Endothelial cell of umbilical vein (primary cell): ENCODE results near the gene C10orf67. TPM values are rescaled to one million over a fixed set of nuclear protein-coding genes. Genes with fewer than 3 reads are reported as not detected.
"Not testable (repeated sequence)": the region's sequence is repeated elsewhere in the genome, so short reads cannot be mapped to it uniquely, and the experiment has no call there.

Experiments
- BruUV-seq: library from RNA; stranded (reverse); fragments of 400-500 nt; replicated peaks from 2 replicates; lab custom pipeline; 2021; lab: Mats Ljungman, UMichigan
- CTCF ChIA-PET: fragments of 300-600, 350-600 bp; sonication (Branson Sonifier 250); formaldehyde crosslinking; loops from one replicate; lab custom pipeline; 2021; ENCODE audit warnings: antibody characterized with exemption, inconsistent platforms; lab: Charles Lee
- POLR2A ChIA-PET: fragments of 300-600, 350-600 bp; sonication (Branson Sonifier 250); formaldehyde crosslinking; loops from one replicate; lab custom pipeline; 2021; ENCODE audit warnings: antibody characterized with exemption, inconsistent platforms; lab: Charles Lee
- DNase-seq: peaks from one replicate; pipeline ENCODE4 v3.0.0-alpha.2; 2011; ENCODE audit warnings: low read depth, low spot score
- FAIRE-seq: peaks from 2 replicates; lab custom pipeline; 2011; peaks lifted over from hg19 to GRCh38; lab: Jason Lieb, UNC
- H2AFZ ChIP-seq: 2 replicates; pipeline ENCODE4 v1.6.0; 2012; ENCODE audit warnings: low read depth, low read length, control low read depth, inconsistent platforms
- H3K27ac ChIP-seq: 2 replicates; pipeline ENCODE4 v1.5.1; 2011; ENCODE audit warnings: low read depth, mild to moderate bottlenecking, control low read depth, low read length, moderate library complexity; ENCODE audit not compliant: insufficient read depth
- H3K27me3 ChIP-seq, 2 experiments: 2 replicates each; pipeline versions ENCODE4 v1.6.0 to v1.6.1; 2011; ENCODE audit warnings: low read length in 2 of 2, mixed read lengths in 1 of 2; ENCODE audit not compliant: control insufficient read depth in 2 of 2, insufficient read depth in 2 of 2
- H3K36me3 ChIP-seq, 2 experiments: 2 replicates in 1 of 2; 3 replicates in 1 of 2; pipeline ENCODE4 v1.5.1; 2011; ENCODE audit warnings: low read length in 2 of 2, mild to moderate bottlenecking in 1 of 2, moderate library complexity in 1 of 2; ENCODE audit not compliant: control insufficient read depth in 2 of 2, insufficient read depth in 2 of 2; ENCODE audit errors: extremely low read depth in 1 of 2
- H3K4me1 ChIP-seq: 3 replicates; pipeline ENCODE4 v1.5.1; 2011; ENCODE audit warnings: mild to moderate bottlenecking, low read length; ENCODE audit not compliant: control insufficient read depth, insufficient read depth; ENCODE audit errors: extremely low read depth
- H3K4me2 ChIP-seq: 2 replicates; pipeline ENCODE4 v1.6.1; 2011; ENCODE audit warnings: low read length, control low read depth, mixed read lengths; ENCODE audit not compliant: insufficient read depth
- H3K4me3 ChIP-seq, 3 experiments: fragments of 200-600 bp in 1 of 3; sonication (generic), shearing (Covaris generic) in 1 of 3; replicated peaks in 1 of 3; 2 replicates each; pipeline ENCODE4 v1.5.1; 2011 to 2016; ENCODE audit warnings: control low read depth in 3 of 3, low read length in 3 of 3, mild to moderate bottlenecking in 2 of 3, inconsistent platforms in 1 of 3, low read depth in 1 of 3, moderate library complexity in 1 of 3; ENCODE audit not compliant: insufficient read depth in 1 of 3
- H3K79me2 ChIP-seq: 2 replicates; pipeline ENCODE4 v1.6.0; 2012; ENCODE audit warnings: low read length, inconsistent platforms; ENCODE audit not compliant: control insufficient read depth, insufficient read depth
- H3K9ac ChIP-seq: replicated peaks from 2 replicates; pipeline ENCODE3; 2011; ENCODE audit warnings: low read length, control low read depth; ENCODE audit not compliant: insufficient read depth; ENCODE audit errors: extremely low read depth
- H3K9me1 ChIP-seq: replicated peaks from 3 replicates; pipeline ENCODE4 v1.6.0; 2011; ENCODE audit warnings: mild to moderate bottlenecking, low read length; ENCODE audit not compliant: control insufficient read depth, insufficient read depth; ENCODE audit errors: extremely low read depth
- H3K9me3 ChIP-seq: replicated peaks from 2 replicates; pipeline ENCODE4 v1.5.1; 2012; ENCODE audit warnings: low read length, inconsistent platforms; ENCODE audit not compliant: control insufficient read depth, insufficient read depth
- H4K20me1 ChIP-seq: replicated peaks from 2 replicates; pipeline ENCODE3; 2011; ENCODE audit warnings: mild to moderate bottlenecking, low read length; ENCODE audit not compliant: control insufficient read depth, insufficient read depth; ENCODE audit errors: extremely low read depth
- EZH2 ChIP-seq: IDR thresholded peaks from 2 replicates; pipeline ENCODE4 v1.6.1; 2012; ENCODE audit warnings: borderline replicate concordance, low read depth, mild to moderate bottlenecking, moderate library complexity, low read length, inconsistent platforms; ENCODE audit not compliant: severe bottlenecking
- FOS ChIP-seq: IDR thresholded peaks from 2 replicates; pipeline ENCODE4 v1.6.1; 2011; ENCODE audit warnings: mild to moderate bottlenecking, low read length, moderate library complexity, borderline replicate concordance; ENCODE audit not compliant: insufficient read depth
- GATA2 ChIP-seq: IDR thresholded peaks from 2 replicates; pipeline ENCODE4 v1.7.0; 2011; ENCODE audit warnings: low read depth, mild to moderate bottlenecking, moderate library complexity, mixed read lengths, low read length; ENCODE audit not compliant: insufficient read length, insufficient read depth
- JUN ChIP-seq: IDR thresholded peaks from 2 replicates; pipeline ENCODE4 v1.6.1; 2011; ENCODE audit warnings: borderline replicate concordance, low read depth; ENCODE audit not compliant: insufficient read length, insufficient read depth
- MYC ChIP-seq: IDR thresholded peaks from one replicate; pipeline ENCODE4 v1.6.1; 2011; ENCODE audit warnings: mild to moderate bottlenecking, low read depth, low read length
- POLR2A ChIP-seq: IDR thresholded peaks from 2 replicates; pipeline ENCODE4 v1.6.1; 2012; ENCODE audit warnings: low read depth, mild to moderate bottlenecking, control low read depth, low read length
- POLR2AphosphoS5 ChIP-seq: IDR thresholded peaks from 2 replicates; pipeline ENCODE4 v1.6.1; 2012; ENCODE audit warnings: low read depth, mild to moderate bottlenecking, control low read depth, low read length, moderate library complexity; ENCODE audit not compliant: insufficient read depth
- dilution Hi-C: fragments of 300-500 bp; cut with MboI; formaldehyde crosslinking; loops from one replicate; pipeline ENCODE4 v1.15.0; 2019; ENCODE audit warnings: low sequenced_read_pairs; ENCODE audit not compliant: extremely low pct_ligation_motif_present
- intact Hi-C: fragments of 100-400 bp; cut with micrococcal nuclease; formaldehyde crosslinking; loops from one replicate; pipeline ENCODE4 v1.10.0; 2022
- polyA plus RNA-seq, 4 experiments: library from polyadenylated mRNA; depleted of rRNA in 3 of 4; stranded (reverse) in 3 of 4; unstranded in 1 of 4; fragments of >200 nt; gene quantifications; 2 replicates each; pipeline versions ENCODE4 v1.2.1 to v1.2.3, GENCODE V29; 2011 to 2012; ENCODE audit warnings: missing spikeins in 1 of 4
- total RNA-seq: library from RNA; stranded (reverse); gene quantifications from 2 replicates; pipeline ENCODE4 v1.2.3, GENCODE V29; 2021
- TF ChIP-seq, protein P1 (sequence below), 2 donors: IDR thresholded peaks; 1 replicate in 1 of 2; 2 replicates in 1 of 2; pipeline ENCODE4 v1.5.1; 2011; ENCODE audit warnings: low read length in 2 of 2, mild to moderate bottlenecking in 2 of 2, moderate library complexity in 2 of 2, control low read depth in 1 of 2, inconsistent platforms in 1 of 2, low read depth in 1 of 2; ENCODE audit not compliant: insufficient read depth in 1 of 2; ENCODE audit errors: extremely low read depth in 1 of 2
- TF ChIP-seq, protein P2 (sequence below): IDR thresholded peaks from 2 replicates; pipeline ENCODE4 v1.6.1; 2011; ENCODE audit not compliant: insufficient read depth, insufficient read length

C10orf67 gene
- total and polyA plus RNA-seq, 2 donors (not counting 3 experiments of a cell fraction or from before 2014, with no cell fraction given): not detected

DNA sequence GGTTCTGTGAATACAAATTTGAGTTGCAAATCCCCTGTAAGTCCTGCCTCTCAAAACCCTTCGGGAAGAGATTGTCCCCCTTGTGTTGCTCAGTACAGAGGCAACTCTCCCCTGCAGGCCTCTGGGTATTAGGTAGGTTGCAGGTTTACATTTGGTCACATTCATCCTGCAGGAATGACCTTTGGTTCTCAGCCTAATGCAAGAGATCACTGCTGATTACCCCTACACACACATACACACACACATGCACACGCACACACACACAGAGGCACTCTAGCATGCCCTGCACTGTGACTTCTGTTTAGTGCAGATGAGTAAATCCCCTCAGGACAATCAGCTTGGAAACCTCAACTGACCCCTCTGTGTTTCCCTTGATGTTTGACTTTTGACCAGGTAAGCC lies 69.2 kb downstream of the C10orf67 start:
- H4K20me1 ChIP-seq: no peaks in the 10 kb centered on the region
- DNase-seq (no peak), FAIRE-seq (no peak)
- no peaks in the 10 kb centered on the region for H3K4me1 ChIP-seq
- H3K9me3 ChIP-seq: no peaks in the 10 kb centered on the region
- H3K27ac ChIP-seq: no peak overlapping the region
- intact Hi-C loops: no loop called here
- no peak overlapping the region for H3K4me3 ChIP-seq
- CTCF ChIA-PET: no interaction called here
- POLR2A ChIA-PET: no interaction called here
- TF ChIP-seq, protein P1, sequence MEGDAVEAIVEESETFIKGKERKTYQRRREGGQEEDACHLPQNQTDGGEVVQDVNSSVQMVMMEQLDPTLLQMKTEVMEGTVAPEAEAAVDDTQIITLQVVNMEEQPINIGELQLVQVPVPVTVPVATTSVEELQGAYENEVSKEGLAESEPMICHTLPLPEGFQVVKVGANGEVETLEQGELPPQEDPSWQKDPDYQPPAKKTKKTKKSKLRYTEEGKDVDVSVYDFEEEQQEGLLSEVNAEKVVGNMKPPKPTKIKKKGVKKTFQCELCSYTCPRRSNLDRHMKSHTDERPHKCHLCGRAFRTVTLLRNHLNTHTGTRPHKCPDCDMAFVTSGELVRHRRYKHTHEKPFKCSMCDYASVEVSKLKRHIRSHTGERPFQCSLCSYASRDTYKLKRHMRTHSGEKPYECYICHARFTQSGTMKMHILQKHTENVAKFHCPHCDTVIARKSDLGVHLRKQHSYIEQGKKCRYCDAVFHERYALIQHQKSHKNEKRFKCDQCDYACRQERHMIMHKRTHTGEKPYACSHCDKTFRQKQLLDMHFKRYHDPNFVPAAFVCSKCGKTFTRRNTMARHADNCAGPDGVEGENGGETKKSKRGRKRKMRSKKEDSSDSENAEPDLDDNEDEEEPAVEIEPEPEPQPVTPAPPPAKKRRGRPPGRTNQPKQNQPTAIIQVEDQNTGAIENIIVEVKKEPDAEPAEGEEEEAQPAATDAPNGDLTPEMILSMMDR (IDR thresholded peaks at IDR 0.05; ENCODE audit: extremely low read depth in 1 of 2, insufficient read depth in 1 of 2, low read depth in 1 of 2, low read length in 2 of 2): no peak
- no peak for TF ChIP-seq POLR2AphosphoS5
- TF ChIP-seq POLR2A: no peak
- TF ChIP-seq JUN: no peak
- TF ChIP-seq, protein P2, sequence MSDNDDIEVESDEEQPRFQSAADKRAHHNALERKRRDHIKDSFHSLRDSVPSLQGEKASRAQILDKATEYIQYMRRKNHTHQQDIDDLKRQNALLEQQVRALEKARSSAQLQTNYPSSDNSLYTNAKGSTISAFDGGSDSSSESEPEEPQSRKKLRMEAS: no peak
- no peak for TF ChIP-seq FOS
- no peak for TF ChIP-seq MYC
- TF ChIP-seq EZH2: no peak
- TF ChIP-seq GATA2: no peak
- no peaks in the 10 kb centered on the region for H3K9me1 ChIP-seq
- H3K36me3 ChIP-seq: no peaks in the 10 kb centered on the region
- no peak overlapping the region for H3K4me2 ChIP-seq
- H3K27me3 ChIP-seq: no peaks in the 10 kb centered on the region
- no peak overlapping the region for H2AFZ ChIP-seq
- dilution Hi-C loops: no loop called here
- no peak overlapping the region for H3K9ac ChIP-seq
- H3K79me2 ChIP-seq: no peaks in the 10 kb centered on the region
- BruUV-seq: no TSS peak

DNA sequence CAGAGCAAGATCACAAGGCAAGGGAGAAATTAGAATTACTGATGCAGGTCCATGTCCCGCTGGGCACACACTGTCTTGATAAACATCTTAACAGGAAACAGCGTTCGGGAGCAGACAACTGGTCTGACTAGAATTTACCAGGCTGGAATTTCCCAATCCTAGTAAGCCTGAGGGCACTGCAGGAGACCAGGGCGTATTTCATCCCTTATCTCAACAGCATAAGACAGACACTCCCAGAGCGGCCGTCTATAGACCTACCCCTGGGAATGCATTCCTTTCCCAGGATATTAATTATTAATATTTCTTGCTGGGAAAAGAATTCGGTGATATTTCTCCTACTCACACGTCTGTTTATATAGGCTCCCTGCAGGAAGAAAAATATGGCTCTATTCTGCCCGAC lies 70.4 kb downstream of the C10orf67 start:
- H3K27ac ChIP-seq, H3K4me1 ChIP-seq, H4K20me1 ChIP-seq, H3K9me1 ChIP-seq, H2AFZ ChIP-seq, dilution Hi-C loops, FAIRE-seq, BruUV-seq, H3K27me3 ChIP-seq, H3K4me3 ChIP-seq, H3K36me3 ChIP-seq, H3K9ac ChIP-seq, H3K9me3 ChIP-seq, intact Hi-C loops, H3K79me2 ChIP-seq, H3K4me2 ChIP-seq, CTCF ChIA-PET, DNase-seq, POLR2A ChIA-PET: not testable (repeated sequence)
